ENCODE results near the gene NPHS1. TPM values are rescaled to one million over a fixed set of nuclear protein-coding genes. Genes with fewer than 3 reads are reported as not detected.

NPHS1 gene
- total and polyA plus RNA-seq, 2 donors from 2014 or later = 0.25 to 39.7 TPM

DNA sequence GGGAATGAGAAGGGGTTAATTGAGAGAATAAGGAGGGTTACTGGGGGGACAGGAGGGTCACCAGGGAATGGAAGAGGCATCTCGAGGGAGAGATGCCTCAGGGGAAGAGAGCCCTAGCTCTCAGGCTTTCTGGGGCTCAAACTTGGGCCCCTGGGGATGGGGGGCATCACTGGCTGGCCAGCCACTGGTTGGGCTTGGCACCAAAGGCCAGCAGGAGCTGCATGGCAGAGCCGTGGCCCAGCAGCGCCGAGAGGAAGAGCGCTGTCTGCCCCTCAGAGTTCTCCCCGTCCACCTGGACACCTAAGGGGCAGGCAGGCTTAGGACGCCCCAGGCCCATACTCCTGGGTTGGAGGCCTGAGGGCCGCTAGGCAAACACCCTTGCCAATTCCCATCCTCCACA, 59.4 kb downstream of the NPHS1 start:
- intact Hi-C loops (cut with DNase I) = no loop called here
- peaks cover 2% of the 10 kb centered on the region for H3K27me3 ChIP-seq (ENCODE audit: control insufficient read depth, insufficient read depth, low read length)
- DNase-seq (no peak), FAIRE-seq (no peak)
- H3K4me1 ChIP-seq (ENCODE audit: control insufficient read depth in 2 of 3, insufficient read depth in 2 of 3, low read depth in 1 of 3, low read length in 3 of 3) = no peaks in the 10 kb centered on the region
- no peaks in the 10 kb centered on the region for H3K36me3 ChIP-seq (ENCODE audit: control insufficient read depth in 2 of 3, insufficient read depth in 3 of 3, low read length in 3 of 3)
- TF ChIP-seq, protein P1, sequence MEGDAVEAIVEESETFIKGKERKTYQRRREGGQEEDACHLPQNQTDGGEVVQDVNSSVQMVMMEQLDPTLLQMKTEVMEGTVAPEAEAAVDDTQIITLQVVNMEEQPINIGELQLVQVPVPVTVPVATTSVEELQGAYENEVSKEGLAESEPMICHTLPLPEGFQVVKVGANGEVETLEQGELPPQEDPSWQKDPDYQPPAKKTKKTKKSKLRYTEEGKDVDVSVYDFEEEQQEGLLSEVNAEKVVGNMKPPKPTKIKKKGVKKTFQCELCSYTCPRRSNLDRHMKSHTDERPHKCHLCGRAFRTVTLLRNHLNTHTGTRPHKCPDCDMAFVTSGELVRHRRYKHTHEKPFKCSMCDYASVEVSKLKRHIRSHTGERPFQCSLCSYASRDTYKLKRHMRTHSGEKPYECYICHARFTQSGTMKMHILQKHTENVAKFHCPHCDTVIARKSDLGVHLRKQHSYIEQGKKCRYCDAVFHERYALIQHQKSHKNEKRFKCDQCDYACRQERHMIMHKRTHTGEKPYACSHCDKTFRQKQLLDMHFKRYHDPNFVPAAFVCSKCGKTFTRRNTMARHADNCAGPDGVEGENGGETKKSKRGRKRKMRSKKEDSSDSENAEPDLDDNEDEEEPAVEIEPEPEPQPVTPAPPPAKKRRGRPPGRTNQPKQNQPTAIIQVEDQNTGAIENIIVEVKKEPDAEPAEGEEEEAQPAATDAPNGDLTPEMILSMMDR (IDR thresholded peaks at IDR 0.05; ENCODE audit: borderline replicate concordance, extremely low read depth, insufficient read depth) = no peak
- no peak overlapping the region for H3K9ac ChIP-seq (ENCODE audit: low read length in 3 of 3)
- H3K4me3 ChIP-seq (ENCODE audit: low read length in 3 of 3) = no peak overlapping the region
- H3K27ac ChIP-seq (ENCODE audit: low read depth in 2 of 2, low read length in 2 of 2) = no peak overlapping the region
- no peaks in the 10 kb centered on the region for H3K9me3 ChIP-seq (ENCODE audit: control insufficient read depth in 2 of 3, insufficient read depth in 1 of 3, low read length in 3 of 3)

DNA sequence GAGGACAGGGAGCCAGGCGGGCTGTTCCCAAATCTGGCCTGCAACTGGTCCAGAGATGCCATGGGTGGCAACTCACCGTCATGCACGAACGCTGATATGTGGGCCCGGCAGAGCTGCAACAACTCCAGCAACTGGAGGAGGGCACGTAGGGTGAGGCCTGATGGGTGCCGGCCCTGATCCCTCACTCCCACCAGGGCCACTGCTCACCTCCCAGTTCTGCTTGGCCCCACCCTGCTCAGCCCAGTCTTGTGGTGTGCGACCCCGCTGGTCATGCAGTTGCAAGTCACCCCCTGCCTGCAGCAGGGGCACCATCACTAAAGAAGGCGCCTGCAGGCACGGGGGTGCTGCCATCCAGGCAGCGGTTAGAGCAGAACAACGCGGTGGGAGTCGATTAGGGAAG, 60.0 kb downstream of the NPHS1 start:
- FAIRE-seq (no peak), DNase-seq (peak in 1 of 5 donors; percentile 69)

DNA sequence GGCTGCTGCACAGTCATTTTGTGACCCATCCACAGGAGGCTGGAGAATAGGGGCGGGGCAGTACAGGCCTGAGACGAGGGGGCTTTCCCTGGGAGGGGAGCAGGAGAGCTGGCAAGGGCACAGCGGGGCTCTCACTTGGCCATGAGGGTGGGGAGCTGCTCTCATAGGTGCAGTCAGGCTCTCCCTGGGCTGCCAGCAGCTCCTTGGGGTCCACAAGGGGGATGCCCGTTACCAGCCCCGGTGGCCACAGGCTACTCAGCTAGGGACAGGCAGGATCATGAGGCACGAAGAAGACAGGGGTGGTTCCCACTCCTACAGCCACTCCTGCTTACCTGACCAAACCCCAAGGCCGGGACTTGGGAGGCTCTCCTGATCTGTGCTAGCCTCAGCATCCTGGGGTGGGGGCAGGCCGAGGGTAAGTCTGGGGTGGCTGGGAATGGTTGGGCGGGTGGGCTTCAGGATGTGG, 60.5 kb downstream of the NPHS1 start:
- intact Hi-C loops (cut with DNase I) = no loop called here
- no peaks in the 10 kb centered on the region for H3K4me1 ChIP-seq (ENCODE audit: control insufficient read depth in 2 of 3, insufficient read depth in 2 of 3, low read depth in 1 of 3, low read length in 3 of 3)
- H3K27ac ChIP-seq (ENCODE audit: low read depth in 2 of 2, low read length in 2 of 2) = no peak overlapping the region
- H3K9me3 ChIP-seq (ENCODE audit: control insufficient read depth in 2 of 3, insufficient read depth in 1 of 3, low read length in 3 of 3) = no peaks in the 10 kb centered on the region
- no peak overlapping the region for H3K4me3 ChIP-seq (ENCODE audit: low read length in 3 of 3)
- no peaks in the 10 kb centered on the region for H3K36me3 ChIP-seq (ENCODE audit: control insufficient read depth in 2 of 3, insufficient read depth in 3 of 3, low read length in 3 of 3)
- TF ChIP-seq, protein P1 (IDR thresholded peaks at IDR 0.05; ENCODE audit: borderline replicate concordance, extremely low read depth, insufficient read depth) = no peak
- H3K27me3 ChIP-seq (ENCODE audit: control insufficient read depth, insufficient read depth, low read length) = peaks cover 2% of the 10 kb centered on the region
- DNase-seq (no peak), FAIRE-seq (no peak)
- H3K9ac ChIP-seq (ENCODE audit: low read length in 3 of 3) = no peak overlapping the region

More for the DNA sequence above, 60.0 kb downstream of the NPHS1 start:
- intact Hi-C loops (cut with DNase I) = no loop called here
- TF ChIP-seq, protein P1 (IDR thresholded peaks at IDR 0.05; ENCODE audit: borderline replicate concordance, extremely low read depth, insufficient read depth) = no peak
- H3K27ac ChIP-seq (ENCODE audit: low read depth in 2 of 2, low read length in 2 of 2) = no peak overlapping the region
- H3K4me1 ChIP-seq (ENCODE audit: control insufficient read depth in 2 of 3, insufficient read depth in 2 of 3, low read depth in 1 of 3, low read length in 3 of 3) = no peaks in the 10 kb centered on the region
- H3K27me3 ChIP-seq (ENCODE audit: control insufficient read depth, insufficient read depth, low read length) = peaks cover 2% of the 10 kb centered on the region
- no peaks in the 10 kb centered on the region for H3K36me3 ChIP-seq (ENCODE audit: control insufficient read depth in 2 of 3, insufficient read depth in 3 of 3, low read length in 3 of 3)
- H3K4me3 ChIP-seq (ENCODE audit: low read length in 3 of 3) = no peak overlapping the region
- H3K9me3 ChIP-seq (ENCODE audit: control insufficient read depth in 2 of 3, insufficient read depth in 1 of 3, low read length in 3 of 3) = no peaks in the 10 kb centered on the region
- no peak overlapping the region for H3K9ac ChIP-seq (ENCODE audit: low read length in 3 of 3)

Measured in kidney (tissue), 14 donors.